ENCODE results near the gene GPBAR1. TPM values are rescaled to one million over a fixed set of nuclear protein-coding genes. Genes with fewer than 3 reads are reported as not detected.

GPBAR1 gene
- total and polyA plus RNA-seq, 2 of the 8 experiments (the other 6 are each of a cell fraction or from before 2014, with no cell fraction given) = 0.32 to 0.59 TPM

- no peak for TF ChIP-seq EP300 (IDR thresholded peaks at IDR 0.05; ENCODE audit: borderline replicate concordance in 1 of 2, low read depth in 2 of 2, low read length in 2 of 2)
Observed at GRCh38 chr2:218305383-218305782, 44.6 kb downstream of the GPBAR1 start (continued).
